OCI-LY7 (cell line): ENCODE results near the gene GRHL3. TPM values are rescaled to one million over a fixed set of nuclear protein-coding genes. Genes with fewer than 3 reads are reported as not detected.

ENCODE experiments used
- BruUV-seq: library from RNA; stranded (reverse); fragments of 400-500 nt; replicated peaks from 2 replicates; lab custom pipeline; 2021; lab: Mats Ljungman, UMichigan
- CTCF ChIA-PET: fragments of 300-600 bp; sonication (Branson Sonifier 250); formaldehyde crosslinking; loops from one replicate; lab custom pipeline; 2022; ENCODE audit warnings: antibody characterized with exemption; ENCODE audit not compliant: unreplicated experiment; lab: Charles Lee
- POLR2A ChIA-PET: fragments of 300-600 bp; sonication (Branson Sonifier 250); formaldehyde crosslinking; loops from one replicate; lab custom pipeline; 2022; ENCODE audit warnings: antibody characterized with exemption; lab: Charles Lee
- DNase-seq: peaks from one replicate; pipeline ENCODE4 v3.0.0-alpha.2; 2015; ENCODE audit warnings: low spot score
- H2AFZ ChIP-seq: fragments of 200-600 bp; sonication (generic), shearing (Covaris generic); 2 replicates; pipeline ENCODE4 v1.6.1; 2014; ENCODE audit warnings: mild to moderate bottlenecking, antibody characterized with exemption, low read length, moderate library complexity
- H3K27ac ChIP-seq: fragments of 200-600 bp; sonication (generic); 2 replicates; pipeline ENCODE4 v1.5.1; 2014; ENCODE audit warnings: mixed run types, low read depth, mild to moderate bottlenecking, moderate library complexity, low read length, inconsistent platforms; ENCODE audit not compliant: poor library complexity, severe bottlenecking
- H3K36me3 ChIP-seq: fragments of 200-600 bp; sonication (generic); 2 replicates; pipeline ENCODE4 v1.6.1; 2014; ENCODE audit warnings: mild to moderate bottlenecking, antibody characterized with exemption, low read length, moderate library complexity, mixed read lengths; ENCODE audit not compliant: insufficient read depth
- H3K4me1 ChIP-seq: fragments of 200-600 bp; sonication (generic); 2 replicates; pipeline ENCODE4 v1.5.1; 2014; ENCODE audit warnings: mild to moderate bottlenecking, low read length; ENCODE audit not compliant: insufficient read depth, poor library complexity, severe bottlenecking
- H3K4me2 ChIP-seq: fragments of 200-600 bp; sonication (generic); 2 replicates; pipeline ENCODE4 v1.6.1; 2014; ENCODE audit warnings: mild to moderate bottlenecking, low read length
- H3K4me3 ChIP-seq: fragments of 200-600 bp; sonication (generic); 2 replicates; pipeline ENCODE4 v1.5.1; 2014; ENCODE audit warnings: mild to moderate bottlenecking, low read depth, low read length; ENCODE audit not compliant: poor library complexity, severe bottlenecking
- H3K79me2 ChIP-seq: fragments of 200-600 bp; sonication (generic); 2 replicates; pipeline ENCODE4 v1.6.1; 2016; ENCODE audit warnings: low read depth, mild to moderate bottlenecking, low read length, moderate library complexity, mixed read lengths; ENCODE audit not compliant: insufficient read depth
- H3K9me2 ChIP-seq: fragments of 200-600 bp; sonication (generic); 2 replicates; pipeline ENCODE4 v1.6.1; 2016; ENCODE audit warnings: mild to moderate bottlenecking, low read length, mixed read lengths; ENCODE audit not compliant: insufficient read depth
- H3K9me3 ChIP-seq: fragments of 200-600 bp; sonication (generic); 2 replicates; pipeline ENCODE4 v1.6.1; 2014; ENCODE audit warnings: mild to moderate bottlenecking, mixed run types, low read length, mixed read lengths
- H4K20me1 ChIP-seq: fragments of 200-600 bp; sonication (generic); 2 replicates; pipeline ENCODE4 v1.6.1; 2014; ENCODE audit warnings: mild to moderate bottlenecking, antibody characterized with exemption, low read length, moderate library complexity, mixed read lengths; ENCODE audit not compliant: insufficient read depth
- CTCF ChIP-seq: fragments of 200-600 bp; sonication (generic); conservative IDR thresholded peaks from 2 replicates; pipeline ENCODE4 v1.5.1; 2014; ENCODE audit warnings: mild to moderate bottlenecking, antibody characterized with exemption, low read length, moderate library complexity, mixed read lengths
- EZH2phosphoT487 ChIP-seq: fragments of 200-600 bp; sonication (generic); IDR thresholded peaks from 2 replicates; pipeline ENCODE4 v1.6.1; 2018; ENCODE audit warnings: low read depth, borderline replicate concordance, mild to moderate bottlenecking, mixed run types, antibody characterized with exemption, low read length, moderate library complexity, mixed read lengths
- intact Hi-C: fragments of 100-400 bp; cut with micrococcal nuclease; formaldehyde crosslinking; loops from one replicate; pipeline ENCODE4 v1.10.0; 2022; ENCODE audit not compliant: unreplicated experiment
- total RNA-seq, 2 experiments: library from RNA; depleted of rRNA in 1 of 2; stranded (reverse); fragments of >200 nt in 1 of 2; shearing (Covaris generic) in 1 of 2; gene quantifications; 2 replicates each; pipeline ENCODE4 v1.2.3, GENCODE V29; 2014 to 2022

GRHL3 gene
- total RNA-seq, 2 experiments from 2014 or later = 0.09 to 0.65 TPM

GRCh38 chr1:24382165-24382577, 63.0 kb downstream of the GRHL3 start:
- ChIA-PET POLR2A (interaction anchor here (0.6 to 2.6 kb wide), 4 partner anchors 10 to 230 kb away, joined by 3 to 7 read pairs (median 6); no protein-coding TSS in a partner anchor), CTCF (no interaction called here)
- intact Hi-C loops = no loop called here
- no peak for DNase-seq
- Histone ChIP-seq H3K9me2 (no peaks in the 10 kb centered on the region), H2AFZ (no peak overlapping the region), H3K36me3 (no peaks in the 10 kb centered on the region), H3K4me2 (no peak overlapping the region), H3K79me2 (no peaks in the 10 kb centered on the region), H3K9me3 (no peaks in the 10 kb centered on the region), H3K4me1 (peaks cover 18% of the 10 kb centered on the region), H3K4me3 (no peak overlapping the region), H4K20me1 (no peaks in the 10 kb centered on the region), H3K27ac (no peak overlapping the region)
- BruUV-seq = no TSS peak
- no peak for TF ChIP-seq CTCF
- no peak for TF ChIP-seq EZH2phosphoT487

GRCh38 chr1:24383381-24383940, 64.3 kb downstream of the GRHL3 start:
- peaks cover 18% of the 10 kb centered on the region for H3K4me1 ChIP-seq
- H4K20me1 ChIP-seq = no peaks in the 10 kb centered on the region
- H3K9me3 ChIP-seq = no peaks in the 10 kb centered on the region
- H3K36me3 ChIP-seq = no peaks in the 10 kb centered on the region
- H3K79me2 ChIP-seq = no peaks in the 10 kb centered on the region
- H3K27ac ChIP-seq = no peak overlapping the region
- DNase-seq = no peak
- no peak overlapping the region for H3K4me2 ChIP-seq
- no peaks in the 10 kb centered on the region for H3K9me2 ChIP-seq
- POLR2A ChIA-PET = interaction anchor here (0.8 to 2.6 kb wide), 3 partner anchors 10 to 232 kb away, joined by 4 to 7 read pairs (median 5); no protein-coding TSS in a partner anchor
- H2AFZ ChIP-seq = no peak overlapping the region
- no TSS peak for BruUV-seq
- H3K4me3 ChIP-seq = no peak overlapping the region
- intact Hi-C loops = no loop called here
- CTCF ChIA-PET = interaction anchor here (1.0 to 1.3 kb wide), 2 partner anchors 184 to 186 kb away, joined by 3 to 5 read pairs; no protein-coding TSS in a partner anchor
- no peak for TF ChIP-seq CTCF
- TF ChIP-seq EZH2phosphoT487 = no peak
